Adrenal gland (tissue), 5 donors: ENCODE measurements around the gene ABCA8.
"Not testable (repeated sequence)": the region's sequence is repeated elsewhere in the genome, so short reads cannot be mapped to it uniquely, and the experiment has no call there.

ENCODE experiments used
- CTCF ChIP-seq, 6 experiments: fragments of 450-650 bp in 4 of 6; fragments of 200-600 bp in 2 of 6; sonication (generic) in 1 of 6; IDR thresholded peaks; 1 replicate in 5 of 6; 2 replicates in 1 of 6; pipeline versions ENCODE4 v1.5.1 to v1.8.0; 2016 to 2021; ENCODE audit warnings: antibody characterized with exemption in 6 of 6, mild to moderate bottlenecking in 2 of 6, moderate library complexity in 1 of 6
- POLR2A ChIP-seq, 2 donors: fragments of 450-650 bp; IDR thresholded peaks; one replicate each; pipeline ENCODE4 v1.6.1; 2017; ENCODE audit warnings: antibody characterized with exemption in 2 of 2, mild to moderate bottlenecking in 2 of 2, moderate library complexity in 1 of 2
- donor health status: DM: no; HTN: no; CAD: no.

- not testable (repeated sequence) for TF ChIP-seq POLR2A, CTCF (IDR thresholded peaks at IDR 0.05)
Observed at GRCh38 chr17:68999743-69000142, 44.6 kb upstream of the ABCA8 start.
